Activated T-cell treated with anti-CD3 and anti-CD28 coated beads, Interleukin-2, amount 50 U/mL, for 72 hours (primary cell): ENCODE data around the gene PLA2G12A. TPM values are rescaled to one million over a fixed set of nuclear protein-coding genes. Genes with fewer than 3 reads are reported as not detected.
A peak's percentile ranks its signal among the peaks of the same experiment; 100 is the strongest.

Experiments used
- ATAC-seq, 2 donors: fragments of 150-1000 bp; cut with Tn5 transposase; replicated peaks in 1 of 2; 2 replicates each; pipeline ENCODE4 v1.10.0; 2021; ENCODE audit warnings: moderate library complexity in 2 of 2, mild to moderate bottlenecking in 1 of 2
- DNase-seq, 2 donors: peaks; one replicate each; pipeline ENCODE4 v3.0.0; 2021 to 2022; ENCODE audit warnings: mixed read lengths in 1 of 2
- H3K27ac Mint-ChIP-seq: one replicate; pipeline ENCODE4 v1.8.0; 2022; ENCODE audit warnings: mild to moderate bottlenecking, moderate library complexity, mixed read lengths
- H3K27me3 Mint-ChIP-seq: one replicate; pipeline ENCODE4 v1.8.0; 2022; ENCODE audit warnings: low read depth, mixed read lengths
- H3K36me3 Mint-ChIP-seq, 2 donors: one replicate each; pipeline ENCODE4 v1.8.0; 2022; ENCODE audit warnings: mixed read lengths in 2 of 2, mild to moderate bottlenecking in 1 of 2; ENCODE audit not compliant: insufficient read depth in 2 of 2
- H3K4me1 Mint-ChIP-seq: one replicate; pipeline ENCODE4 v1.8.0; 2022; ENCODE audit warnings: low read depth, mixed read lengths
- H3K4me3 Mint-ChIP-seq, 2 donors: one replicate each; pipeline ENCODE4 v1.8.0; 2022; ENCODE audit warnings: mild to moderate bottlenecking in 2 of 2, mixed read lengths in 2 of 2, moderate library complexity in 2 of 2
- H3K9me3 Mint-ChIP-seq, 2 donors: one replicate each; pipeline ENCODE4 v1.8.0; 2022; ENCODE audit warnings: mixed read lengths in 2 of 2
- total RNA-seq, 2 donors: library from RNA; stranded (reverse); gene quantifications; one replicate each; pipeline ENCODE4 v1.2.3, GENCODE V29; 2022

PLA2G12A gene
- total RNA-seq, 2 donors from 2014 or later: 14.7 to 19.5 TPM

DNA sequence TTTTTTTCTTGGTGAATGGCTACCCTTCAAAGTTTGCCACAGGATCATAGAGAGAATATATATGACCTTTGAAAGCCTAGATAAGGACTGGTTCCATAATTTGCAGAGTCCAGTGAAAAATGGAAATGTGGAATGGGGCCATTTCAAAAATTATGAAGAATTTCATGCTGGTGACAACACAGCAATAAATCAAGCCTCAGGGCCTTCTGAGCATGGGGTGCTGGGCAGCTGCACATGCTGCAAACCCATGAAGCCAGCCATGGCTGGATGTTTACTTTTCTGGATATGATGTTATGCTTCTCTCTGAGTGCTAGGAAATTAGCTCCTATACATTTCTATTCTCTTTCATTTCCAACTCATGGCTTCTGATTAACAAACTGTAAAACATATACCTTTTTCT, 16.0 kb upstream of the PLA2G12A start:
- H3K27ac Mint-ChIP-seq: no peak overlapping the region
- no peaks in the 10 kb centered on the region for H3K4me1 Mint-ChIP-seq
- no peak overlapping the region for H3K4me3 Mint-ChIP-seq
- H3K9me3 Mint-ChIP-seq: no peaks in the 10 kb centered on the region
- H3K36me3 Mint-ChIP-seq: no peaks in the 10 kb centered on the region
- no peak for DNase-seq
- no peaks in the 10 kb centered on the region for H3K27me3 Mint-ChIP-seq
- ATAC-seq: no peak

DNA sequence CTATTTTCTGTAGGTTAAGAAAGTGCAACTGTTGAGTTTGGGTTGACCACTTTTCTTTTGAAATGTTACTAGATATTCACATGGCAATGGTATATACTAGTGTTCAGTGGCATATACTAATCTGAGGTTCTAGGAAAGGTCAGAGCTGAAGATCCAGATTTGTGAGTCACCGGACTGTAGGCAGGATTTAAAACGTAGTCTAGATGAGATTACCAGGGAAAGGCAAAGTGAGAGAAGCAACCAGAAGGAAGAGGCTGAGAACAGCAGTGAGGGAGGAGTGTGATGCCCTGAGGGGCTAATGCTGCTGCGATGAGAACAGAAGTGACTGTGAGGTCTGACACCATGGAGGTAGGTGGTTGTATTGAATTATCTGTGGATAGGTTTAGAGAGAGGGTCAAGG, 9.7 kb upstream of the PLA2G12A start:
- DNase-seq (no peak), ATAC-seq (no peak)
- Mint-ChIP-seq H3K4me1 (no peaks in the 10 kb centered on the region), H3K4me3 (no peak overlapping the region), H3K9me3 (no peaks in the 10 kb centered on the region), H3K36me3 (no peaks in the 10 kb centered on the region), H3K27me3 (peaks cover 11% of the 10 kb centered on the region), H3K27ac (no peak overlapping the region)

DNA sequence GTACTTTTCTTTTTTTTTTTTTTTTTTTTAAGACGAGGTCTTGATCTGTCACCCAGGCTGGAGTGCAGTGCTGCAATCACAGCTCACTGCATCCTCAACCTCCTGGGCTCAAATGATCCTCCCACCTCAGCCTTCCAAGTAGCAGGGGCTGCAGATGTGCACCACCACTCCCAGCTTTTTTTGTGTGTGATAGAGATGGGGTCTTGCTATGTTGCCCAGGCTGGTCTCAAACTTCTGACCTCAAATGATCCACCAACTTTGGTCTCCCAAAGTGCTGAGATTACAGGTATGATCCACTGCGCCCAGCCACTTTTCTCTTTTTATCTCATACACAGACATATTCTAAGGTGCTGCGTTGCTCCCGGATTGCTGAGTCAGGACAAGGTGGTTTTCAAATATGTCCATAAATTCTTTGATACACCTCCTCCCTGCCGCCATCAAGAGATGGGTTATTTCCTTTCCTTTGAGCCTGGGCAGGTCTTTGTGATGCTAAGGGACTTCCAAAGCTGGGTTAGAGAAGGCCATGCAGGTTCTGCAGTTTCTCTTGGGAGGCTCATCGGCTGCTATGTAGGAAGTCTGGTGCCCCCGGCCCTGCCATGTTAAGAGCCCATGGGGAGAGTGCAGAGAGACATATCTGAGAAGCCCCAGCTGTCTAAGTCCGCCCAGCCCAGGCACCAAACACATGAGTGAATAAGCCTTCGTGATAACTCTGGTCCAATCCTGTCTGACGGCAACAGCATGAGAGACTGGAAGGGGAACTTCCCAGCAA, 8.4 kb upstream of the PLA2G12A start:
- Mint-ChIP-seq H3K9me3 (no peaks in the 10 kb centered on the region), H3K4me1 (no peaks in the 10 kb centered on the region), H3K27ac (no peak overlapping the region), H3K4me3 (no peak overlapping the region), H3K27me3 (peaks cover 11% of the 10 kb centered on the region), H3K36me3 (no peaks in the 10 kb centered on the region)
- ATAC-seq (no peak), DNase-seq (no peak)

DNA sequence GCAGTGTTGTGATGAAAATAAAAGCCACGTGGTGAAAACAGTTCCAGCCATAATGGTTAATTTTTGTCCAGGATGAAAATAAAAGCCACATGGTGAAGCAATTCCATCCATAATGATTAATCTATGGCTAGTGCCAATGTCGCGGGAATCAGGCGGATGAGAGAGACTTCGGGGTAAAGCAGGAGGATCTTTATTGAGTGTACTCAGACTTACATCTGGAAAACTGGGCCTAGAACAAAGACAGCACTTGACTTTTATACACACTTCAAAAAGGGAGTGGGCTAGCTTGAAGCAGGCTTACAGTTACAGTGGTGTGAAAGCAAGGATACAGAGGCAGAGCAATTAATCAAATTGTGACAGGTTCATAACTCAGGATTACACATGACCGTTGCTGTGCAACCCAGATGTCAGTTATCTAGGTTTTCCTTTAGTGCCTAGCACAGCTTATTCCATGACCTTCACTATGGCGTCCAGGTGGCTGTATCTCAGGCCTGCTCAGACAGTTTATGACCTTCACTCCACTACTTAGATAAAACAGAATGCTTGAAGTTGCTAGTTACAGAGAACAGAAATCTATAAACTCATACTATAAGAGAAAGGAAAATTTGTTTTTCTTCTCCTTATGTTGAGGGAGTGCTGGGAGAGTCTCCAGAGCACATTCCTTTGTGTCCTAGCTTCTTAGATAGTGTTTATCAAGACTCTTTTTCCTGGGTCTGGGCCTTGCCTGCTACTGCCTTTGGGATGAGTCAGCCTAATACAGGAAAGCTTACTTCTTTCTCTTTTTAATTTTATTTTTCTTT, 5.9 kb upstream of the PLA2G12A start:
- H3K27me3 Mint-ChIP-seq: peaks cover 11% of the 10 kb centered on the region
- no peaks in the 10 kb centered on the region for H3K4me1 Mint-ChIP-seq
- no peaks in the 10 kb centered on the region for H3K36me3 Mint-ChIP-seq
- H3K27ac Mint-ChIP-seq: no peak overlapping the region
- no peak for DNase-seq
- ATAC-seq: no peak
- no peaks in the 10 kb centered on the region for H3K9me3 Mint-ChIP-seq
- no peak overlapping the region for H3K4me3 Mint-ChIP-seq

DNA sequence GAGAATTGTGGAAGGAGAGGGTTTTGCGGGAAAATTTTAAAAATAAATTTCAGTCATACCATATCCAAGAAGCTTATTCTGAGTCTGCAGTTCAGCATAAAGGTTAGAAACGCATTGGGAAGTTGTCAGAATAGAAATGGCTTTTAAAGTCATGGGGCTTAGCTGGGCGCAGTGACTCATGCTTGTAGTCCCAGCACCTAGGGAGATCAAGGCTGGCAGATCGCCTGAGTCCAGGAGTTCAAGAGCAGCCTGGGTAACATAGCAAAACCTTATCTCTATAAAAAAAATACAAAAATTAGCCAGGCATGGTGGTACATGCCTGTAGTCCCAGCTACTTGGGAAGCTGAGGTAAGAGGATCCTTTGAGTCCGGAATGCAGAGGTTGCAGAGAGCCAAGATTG, 3.9 kb upstream of the PLA2G12A start:
- ATAC-seq (no peak), DNase-seq (no peak)
- H3K4me1 Mint-ChIP-seq: peaks cover 7% of the 10 kb centered on the region
- no peak overlapping the region for H3K27ac Mint-ChIP-seq
- no peaks in the 10 kb centered on the region for H3K27me3 Mint-ChIP-seq
- H3K9me3 Mint-ChIP-seq: no peaks in the 10 kb centered on the region
- no peak overlapping the region for H3K4me3 Mint-ChIP-seq
- no peaks in the 10 kb centered on the region for H3K36me3 Mint-ChIP-seq

DNA sequence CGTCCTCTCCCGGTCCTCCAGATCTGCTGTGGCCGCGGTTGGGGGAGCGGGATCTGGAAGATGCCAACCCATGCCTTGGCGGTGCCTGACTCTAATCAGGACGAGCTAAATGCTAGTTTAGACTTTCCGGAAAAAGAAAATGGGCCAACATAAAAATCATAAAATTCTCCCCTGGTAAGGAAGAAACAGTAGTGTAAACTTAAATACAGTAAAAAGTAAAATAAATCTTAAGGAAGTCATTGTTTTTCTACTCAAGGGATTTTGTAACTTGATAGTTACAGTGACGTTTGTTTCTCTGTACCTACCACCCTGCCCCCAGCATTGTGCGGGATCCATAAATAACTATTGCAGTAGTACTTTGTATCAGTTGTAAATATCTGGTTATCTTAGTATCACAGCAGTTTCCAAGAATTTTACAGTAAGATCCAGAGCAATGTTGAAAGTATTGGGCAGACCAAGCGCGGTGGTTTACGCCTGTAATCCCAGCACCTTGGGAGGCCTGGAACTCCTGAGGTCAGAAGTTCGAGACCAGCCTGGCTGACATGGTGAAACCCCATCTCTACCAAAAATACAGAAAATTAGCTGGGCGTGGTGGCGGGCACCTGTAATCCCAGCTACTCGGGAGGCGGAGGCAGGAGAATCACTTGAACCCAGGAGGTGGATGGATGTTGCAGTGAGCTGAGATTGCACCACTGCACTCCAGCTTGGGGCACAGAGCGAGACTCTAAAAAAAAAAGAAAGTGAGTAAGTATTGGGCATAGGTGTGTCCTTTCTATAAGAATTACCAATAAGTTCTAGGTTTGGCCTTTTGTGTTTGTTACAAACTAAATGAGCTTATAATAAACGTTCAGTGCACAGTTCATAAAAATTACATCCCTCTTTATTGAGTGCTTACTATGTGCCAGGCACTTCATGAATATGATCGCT, 1.0 kb upstream of the PLA2G12A start:
- Mint-ChIP-seq H3K27me3 (no peaks in the 10 kb centered on the region), H3K36me3 (peaks cover 0 to 3% of the 10 kb centered on the region in 2 donors), H3K9me3 (no peaks in the 10 kb centered on the region), H3K4me1 (peaks cover 26% of the 10 kb centered on the region), H3K4me3 (peak overlapping the region; percentile 84 to 86), H3K27ac (no peak overlapping the region)
- no peak for ATAC-seq
- no peak for DNase-seq

DNA sequence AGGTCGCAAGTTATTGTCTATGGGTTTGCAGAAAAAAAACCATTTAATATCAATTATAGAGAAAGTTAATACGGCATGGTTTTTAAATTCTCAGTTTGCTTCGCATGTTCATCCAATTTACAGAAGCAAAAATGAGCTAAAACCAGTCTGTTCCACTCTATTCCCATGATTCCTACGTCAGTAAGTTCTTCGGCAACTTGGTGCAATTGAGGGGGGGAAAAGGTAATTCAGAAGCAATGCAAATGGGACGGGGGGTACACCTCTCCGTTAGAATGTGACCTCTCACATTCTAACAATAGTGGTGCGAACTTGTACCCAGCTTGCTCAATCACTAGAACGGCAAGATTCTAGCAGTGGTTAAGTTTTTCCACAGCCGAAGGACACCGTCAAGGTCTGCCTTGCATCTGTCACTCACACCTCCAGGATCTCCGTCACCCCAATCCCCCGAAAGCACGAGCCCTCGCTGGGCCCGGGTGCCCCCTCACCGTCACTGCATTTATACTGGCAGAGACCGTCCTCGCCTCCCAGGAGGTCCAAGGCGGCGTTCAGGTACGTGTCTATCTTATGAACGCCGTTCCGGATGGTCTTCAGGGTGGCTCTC, 653 bp downstream of the PLA2G12A start:
- DNase-seq: no peak
- H3K36me3 Mint-ChIP-seq: peaks cover 0 to 7% of the 10 kb centered on the region in 2 donors
- H3K27me3 Mint-ChIP-seq: no peaks in the 10 kb centered on the region
- H3K27ac Mint-ChIP-seq: no peak overlapping the region
- no peaks in the 10 kb centered on the region for H3K9me3 Mint-ChIP-seq
- peaks cover 28% of the 10 kb centered on the region for H3K4me1 Mint-ChIP-seq
- H3K4me3 Mint-ChIP-seq: peak overlapping the region; percentile 88 to 89
- ATAC-seq: no peak

DNA sequence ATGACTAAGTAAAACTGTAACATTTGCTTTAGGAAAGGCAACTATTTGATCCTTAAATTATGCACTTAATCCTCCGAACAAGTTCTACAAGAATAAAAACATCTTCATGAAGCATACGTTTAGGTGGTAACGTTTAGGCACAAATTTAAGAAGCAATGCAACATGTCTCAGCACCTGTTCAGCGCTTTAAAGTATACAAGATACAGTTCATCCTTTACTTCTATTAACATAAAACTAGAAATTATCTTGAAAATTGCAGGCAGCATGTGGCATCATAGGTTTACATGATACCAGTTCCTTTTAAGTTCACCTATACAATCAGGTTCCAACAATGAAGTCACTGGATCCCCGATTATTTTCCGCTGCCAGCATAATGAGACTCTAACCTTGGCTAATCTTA, 1.5 kb downstream of the PLA2G12A start:
- no peak overlapping the region for H3K27ac Mint-ChIP-seq
- ATAC-seq: no peak
- peak overlapping the region; percentile 88 to 89 for H3K4me3 Mint-ChIP-seq

DNA sequence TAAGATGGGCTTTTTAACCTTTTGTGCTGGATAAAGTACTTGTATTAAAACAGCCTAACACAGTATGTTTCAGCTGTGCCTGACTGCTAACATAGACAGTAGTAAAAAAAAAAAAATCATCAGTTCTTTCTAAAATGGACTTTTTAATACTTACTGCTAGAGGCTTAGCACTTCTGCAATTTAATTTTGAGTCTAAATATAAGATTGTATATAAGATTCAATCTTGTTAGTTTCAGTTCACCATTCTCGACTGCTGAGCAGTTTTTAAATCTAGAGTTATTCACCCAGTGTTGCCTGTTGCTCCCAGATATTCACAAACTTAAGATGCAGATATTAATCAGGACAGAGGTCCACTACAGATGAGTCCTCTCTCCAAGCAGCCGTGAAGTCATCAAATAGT, 6.8 kb downstream of the PLA2G12A start:
- Mint-ChIP-seq H3K36me3 (peaks cover 0 to 7% of the 10 kb centered on the region in 2 donors), H3K4me1 (peaks cover 15% of the 10 kb centered on the region), H3K9me3 (no peaks in the 10 kb centered on the region), H3K27ac (no peak overlapping the region), H3K27me3 (no peaks in the 10 kb centered on the region), H3K4me3 (no peak overlapping the region)
- DNase-seq (no peak), ATAC-seq (no peak)

More for the DNA sequence above, 1.5 kb downstream of the PLA2G12A start:
- Mint-ChIP-seq H3K4me1 (peaks cover 28% of the 10 kb centered on the region), H3K36me3 (peaks cover 0 to 7% of the 10 kb centered on the region in 2 donors), H3K9me3 (no peaks in the 10 kb centered on the region), H3K27me3 (no peaks in the 10 kb centered on the region)
- no peak for DNase-seq

DNA sequence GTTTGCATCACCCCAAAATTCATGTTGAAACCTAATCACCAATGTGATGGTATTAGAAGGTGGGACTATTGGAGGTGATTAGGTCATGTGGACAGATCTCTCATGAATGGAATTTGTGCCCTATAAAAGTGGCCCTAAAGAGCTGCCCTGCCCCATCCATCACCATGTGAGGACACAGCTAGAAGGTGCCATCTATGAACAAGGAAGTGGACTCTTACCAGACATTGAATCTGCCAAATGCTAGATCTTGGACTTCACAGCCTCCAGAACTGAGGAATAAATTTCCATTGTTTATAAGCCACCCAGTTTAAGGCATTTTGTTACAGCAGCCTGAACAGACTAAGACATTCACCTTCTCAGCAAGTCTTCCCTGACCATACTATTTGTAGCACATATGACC, 7.5 kb downstream of the PLA2G12A start:
- Mint-ChIP-seq H3K27ac (no peak overlapping the region), H3K4me1 (peaks cover 10% of the 10 kb centered on the region), H3K27me3 (no peaks in the 10 kb centered on the region), H3K4me3 (no peak overlapping the region), H3K36me3 (peaks cover 0 to 7% of the 10 kb centered on the region in 2 donors), H3K9me3 (no peaks in the 10 kb centered on the region)
- ATAC-seq: no peak
- DNase-seq: no peak

DNA sequence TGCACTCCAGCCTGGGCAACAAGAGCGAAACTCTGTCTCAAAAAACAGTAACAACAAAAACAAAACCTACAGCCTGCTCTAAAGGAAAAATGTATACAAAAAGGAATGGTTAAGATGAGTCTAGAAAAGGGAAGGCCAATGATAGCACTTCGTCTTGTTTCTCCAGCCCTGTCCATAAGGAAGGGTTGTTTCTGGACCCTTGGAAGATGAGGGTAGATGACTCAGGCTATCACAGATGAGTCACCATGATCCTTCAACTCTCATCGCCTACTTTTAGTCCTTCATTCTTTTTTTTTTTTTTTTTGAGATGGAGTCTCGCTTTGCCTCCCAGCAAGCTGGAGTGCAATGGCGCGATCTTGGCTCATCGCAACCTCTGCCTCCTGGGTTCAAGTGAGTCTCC, 8.8 kb downstream of the PLA2G12A start:
- Mint-ChIP-seq H3K4me3 (no peak overlapping the region), H3K27me3 (no peaks in the 10 kb centered on the region), H3K4me1 (peaks cover 4% of the 10 kb centered on the region), H3K36me3 (peaks cover 0 to 14% of the 10 kb centered on the region in 2 donors), H3K9me3 (no peaks in the 10 kb centered on the region), H3K27ac (no peak overlapping the region)
- ATAC-seq (no peak), DNase-seq (no peak)

DNA sequence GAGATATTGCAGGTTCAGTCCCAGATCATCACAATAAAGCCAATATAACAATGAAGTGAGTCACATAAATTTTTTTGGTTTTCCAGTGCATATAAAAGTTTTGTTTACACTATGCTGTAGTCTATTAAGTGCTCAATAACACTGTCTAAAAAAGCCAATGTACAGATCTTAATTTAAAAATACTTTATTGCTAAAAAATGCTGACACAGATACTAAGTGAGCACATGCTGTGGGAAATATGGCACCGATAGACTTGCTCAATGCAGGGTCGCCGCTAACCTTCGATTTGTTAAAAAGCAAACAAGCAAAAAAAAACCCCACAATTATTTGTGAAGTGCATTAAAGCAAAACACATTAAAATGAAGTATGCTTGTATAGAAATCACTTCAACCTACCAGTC, 10.3 kb downstream of the PLA2G12A start:
- Mint-ChIP-seq H3K4me1 (no peaks in the 10 kb centered on the region), H3K27ac (no peak overlapping the region), H3K4me3 (no peak overlapping the region), H3K36me3 (peaks cover 0 to 9% of the 10 kb centered on the region in 2 donors), H3K9me3 (no peaks in the 10 kb centered on the region), H3K27me3 (no peaks in the 10 kb centered on the region)
- no peak for DNase-seq
- no peak for ATAC-seq
